ENCODE results near the gene MPRIP. TPM values are rescaled to one million over a fixed set of nuclear protein-coding genes. Genes with fewer than 3 reads are reported as not detected.

The MPRIP gene
- total RNA-seq, 1 experiment from 2014 or later, result 140 TPM

DNA sequence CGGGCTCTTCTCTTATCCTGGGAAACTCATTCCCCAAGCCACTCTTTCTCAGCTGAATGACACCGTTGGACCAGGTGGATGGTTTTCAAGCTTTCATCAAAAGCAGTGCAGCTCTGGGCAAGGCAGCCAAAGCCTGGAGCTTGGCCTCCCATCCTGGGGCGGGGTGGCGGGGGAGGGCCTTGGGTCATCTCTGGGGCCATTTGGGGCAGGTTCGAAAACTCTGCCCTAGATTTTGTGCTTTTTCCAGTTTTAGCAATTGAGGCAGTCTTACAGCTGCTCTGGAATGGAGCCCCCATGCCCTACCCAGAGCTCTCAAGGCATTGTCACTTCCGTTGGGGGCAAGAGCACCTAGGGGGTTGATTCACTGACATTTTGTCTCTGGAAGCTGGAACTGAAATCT, 9.1 kb downstream of the MPRIP start:
- ChIA-PET POLR2A (no interaction called here), CTCF (interaction anchor here (0.6 to 0.7 kb wide), 2 partner anchors 17 to 60 kb away, joined by 3 read pairs; no protein-coding TSS in a partner anchor)
- H3K4me1 Mint-ChIP-seq, result peaks cover 35% of the 10 kb centered on the region

DNA sequence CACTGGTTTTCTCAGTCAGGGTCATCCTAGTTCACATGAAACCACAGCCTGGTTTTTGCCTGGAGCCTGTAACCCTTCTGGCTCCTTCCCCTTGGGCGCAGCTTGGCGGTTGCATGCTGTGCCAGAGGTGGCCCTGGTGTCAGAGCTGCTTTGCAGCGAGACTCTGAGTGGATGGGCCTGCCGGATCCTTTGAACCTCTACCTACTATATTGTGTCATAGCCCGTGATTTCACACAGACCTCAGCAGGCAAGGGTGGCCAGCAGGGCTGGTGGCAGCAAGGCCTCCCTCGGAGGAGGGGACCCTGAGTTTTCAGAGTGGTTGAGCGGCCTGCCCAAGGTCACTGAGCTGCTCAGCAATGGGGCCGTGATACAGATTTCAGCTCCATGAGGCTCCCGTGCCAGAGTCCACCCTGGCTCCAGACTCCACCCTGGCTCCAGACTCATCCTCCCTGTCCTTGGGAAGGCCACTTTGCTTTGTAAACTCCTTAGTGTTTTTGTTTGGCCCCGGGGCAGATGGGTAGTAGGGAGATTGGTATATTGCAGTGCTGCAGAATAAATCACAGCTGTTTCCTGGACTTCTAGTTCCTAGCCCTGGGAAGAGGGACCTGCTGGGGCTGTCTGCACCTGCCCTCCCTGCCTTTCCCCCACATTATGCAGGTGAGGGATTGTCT, 9.7 kb downstream of the MPRIP start:
- Mint-ChIP-seq H3K4me1 (peaks cover 35% of the 10 kb centered on the region), H3K27ac (no peak overlapping the region), H3K27me3 (ENCODE audit: low read depth) (no peaks in the 10 kb centered on the region), H3K36me3 (peaks cover 2% of the 10 kb centered on the region; the same call in 1 of the 2 replicates), H3K9me3 (no peaks in the 10 kb centered on the region), H3K4me3 (no peak overlapping the region)
- TF ChIP-seq TEAD1 (CRISPR knock-in tag; IDR thresholded peaks at IDR 0.05) (no peak), NFE2L1 (CRISPR knock-in tag; IDR thresholded peaks at IDR 0.05) (no peak), JAZF1 (CRISPR knock-in tag; IDR thresholded peaks at IDR 0.05) (no peak)
- TF ChIP-seq, protein P1, sequence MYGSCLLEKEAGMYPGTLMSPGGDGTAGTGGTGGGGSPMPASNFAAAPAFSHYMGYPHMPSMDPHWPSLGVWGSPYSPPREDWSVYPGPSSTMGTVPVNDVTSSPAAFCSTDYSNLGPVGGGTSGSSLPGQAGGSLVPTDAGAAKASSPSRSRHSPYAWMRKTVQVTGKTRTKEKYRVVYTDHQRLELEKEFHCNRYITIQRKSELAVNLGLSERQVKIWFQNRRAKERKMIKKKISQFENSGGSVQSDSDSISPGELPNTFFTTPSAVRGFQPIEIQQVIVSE (CRISPR knock-in tag; IDR thresholded peaks at IDR 0.05; ENCODE audit: borderline replicate concordance), result no peak
- TF ChIP-seq, protein P2, sequence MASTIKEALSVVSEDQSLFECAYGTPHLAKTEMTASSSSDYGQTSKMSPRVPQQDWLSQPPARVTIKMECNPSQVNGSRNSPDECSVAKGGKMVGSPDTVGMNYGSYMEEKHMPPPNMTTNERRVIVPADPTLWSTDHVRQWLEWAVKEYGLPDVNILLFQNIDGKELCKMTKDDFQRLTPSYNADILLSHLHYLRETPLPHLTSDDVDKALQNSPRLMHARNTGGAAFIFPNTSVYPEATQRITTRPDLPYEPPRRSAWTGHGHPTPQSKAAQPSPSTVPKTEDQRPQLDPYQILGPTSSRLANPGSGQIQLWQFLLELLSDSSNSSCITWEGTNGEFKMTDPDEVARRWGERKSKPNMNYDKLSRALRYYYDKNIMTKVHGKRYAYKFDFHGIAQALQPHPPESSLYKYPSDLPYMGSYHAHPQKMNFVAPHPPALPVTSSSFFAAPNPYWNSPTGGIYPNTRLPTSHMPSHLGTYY (CRISPR knock-in tag; IDR thresholded peaks at IDR 0.05), result no peak
- TF ChIP-seq, protein P3, sequence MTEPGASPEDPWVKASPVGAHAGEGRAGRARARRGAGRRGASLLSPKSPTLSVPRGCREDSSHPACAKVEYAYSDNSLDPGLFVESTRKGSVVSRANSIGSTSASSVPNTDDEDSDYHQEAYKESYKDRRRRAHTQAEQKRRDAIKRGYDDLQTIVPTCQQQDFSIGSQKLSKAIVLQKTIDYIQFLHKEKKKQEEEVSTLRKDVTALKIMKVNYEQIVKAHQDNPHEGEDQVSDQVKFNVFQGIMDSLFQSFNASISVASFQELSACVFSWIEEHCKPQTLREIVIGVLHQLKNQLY (CRISPR knock-in tag; IDR thresholded peaks at IDR 0.05), result no peak
- TF ChIP-seq, protein P4, sequence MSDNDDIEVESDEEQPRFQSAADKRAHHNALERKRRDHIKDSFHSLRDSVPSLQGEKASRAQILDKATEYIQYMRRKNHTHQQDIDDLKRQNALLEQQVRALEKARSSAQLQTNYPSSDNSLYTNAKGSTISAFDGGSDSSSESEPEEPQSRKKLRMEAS (CRISPR knock-in tag; IDR thresholded peaks at IDR 0.05), result no peak
- ChIA-PET POLR2A (no interaction called here), CTCF (interaction anchor here (4.2 kb wide), 1 partner anchor 90 kb away, joined by 21 read pairs; no protein-coding TSS in a partner anchor)
- ATAC-seq (no peak), DNase-seq (ENCODE audit: low spot score) (peak; percentile 8)

More for the DNA sequence above, 9.1 kb downstream of the MPRIP start:
- ATAC-seq, result no peak
- DNase-seq (ENCODE audit: low spot score), result peak; percentile 4
- Mint-ChIP-seq H3K4me3 (no peak overlapping the region), H3K27ac (no peak overlapping the region), H3K36me3 (peaks cover 4% of the 10 kb centered on the region; the same call in 1 of the 2 replicates), H3K9me3 (peaks cover 3% of the 10 kb centered on the region; the same call in 1 of the 2 replicates), H3K27me3 (ENCODE audit: low read depth) (no peaks in the 10 kb centered on the region)
- TF ChIP-seq ZNF317 (CRISPR knock-in tag; IDR thresholded peaks at IDR 0.05; ENCODE audit: borderline replicate concordance, low read depth), result no peak
- no peak for TF ChIP-seq EMX1 (CRISPR knock-in tag; IDR thresholded peaks at IDR 0.05)
- TF ChIP-seq FOXK1 (CRISPR knock-in tag; IDR thresholded peaks at IDR 0.05), result no peak
- TF ChIP-seq, protein P5, sequence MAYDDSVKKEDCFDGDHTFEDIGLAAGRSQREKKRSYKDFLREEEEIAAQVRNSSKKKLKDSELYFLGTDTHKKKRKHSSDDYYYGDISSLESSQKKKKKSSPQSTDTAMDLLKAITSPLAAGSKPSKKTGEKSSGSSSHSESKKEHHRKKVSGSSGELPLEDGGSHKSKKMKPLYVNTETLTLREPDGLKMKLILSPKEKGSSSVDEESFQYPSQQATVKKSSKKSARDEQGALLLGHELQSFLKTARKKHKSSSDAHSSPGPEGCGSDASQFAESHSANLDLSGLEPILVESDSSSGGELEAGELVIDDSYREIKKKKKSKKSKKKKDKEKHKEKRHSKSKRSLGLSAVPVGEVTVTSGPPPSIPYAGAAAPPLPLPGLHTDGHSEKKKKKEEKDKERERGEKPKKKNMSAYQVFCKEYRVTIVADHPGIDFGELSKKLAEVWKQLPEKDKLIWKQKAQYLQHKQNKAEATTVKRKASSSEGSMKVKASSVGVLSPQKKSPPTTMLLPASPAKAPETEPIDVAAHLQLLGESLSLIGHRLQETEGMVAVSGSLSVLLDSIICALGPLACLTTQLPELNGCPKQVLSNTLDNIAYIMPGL (CRISPR knock-in tag; IDR thresholded peaks at IDR 0.05), result no peak
- TF ChIP-seq, protein P6, sequence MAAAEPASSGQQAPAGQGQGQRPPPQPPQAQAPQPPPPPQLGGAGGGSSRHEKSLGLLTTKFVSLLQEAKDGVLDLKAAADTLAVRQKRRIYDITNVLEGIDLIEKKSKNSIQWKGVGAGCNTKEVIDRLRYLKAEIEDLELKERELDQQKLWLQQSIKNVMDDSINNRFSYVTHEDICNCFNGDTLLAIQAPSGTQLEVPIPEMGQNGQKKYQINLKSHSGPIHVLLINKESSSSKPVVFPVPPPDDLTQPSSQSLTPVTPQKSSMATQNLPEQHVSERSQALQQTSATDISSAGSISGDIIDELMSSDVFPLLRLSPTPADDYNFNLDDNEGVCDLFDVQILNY (CRISPR knock-in tag; IDR thresholded peaks at IDR 0.05), result no peak
- no peak for TF ChIP-seq JAZF1 (CRISPR knock-in tag; IDR thresholded peaks at IDR 0.05)
- TF ChIP-seq, protein P2 (CRISPR knock-in tag; IDR thresholded peaks at IDR 0.05), result no peak
- TF ChIP-seq, protein P3 (CRISPR knock-in tag; IDR thresholded peaks at IDR 0.05), result no peak
- TF ChIP-seq, protein P7, sequence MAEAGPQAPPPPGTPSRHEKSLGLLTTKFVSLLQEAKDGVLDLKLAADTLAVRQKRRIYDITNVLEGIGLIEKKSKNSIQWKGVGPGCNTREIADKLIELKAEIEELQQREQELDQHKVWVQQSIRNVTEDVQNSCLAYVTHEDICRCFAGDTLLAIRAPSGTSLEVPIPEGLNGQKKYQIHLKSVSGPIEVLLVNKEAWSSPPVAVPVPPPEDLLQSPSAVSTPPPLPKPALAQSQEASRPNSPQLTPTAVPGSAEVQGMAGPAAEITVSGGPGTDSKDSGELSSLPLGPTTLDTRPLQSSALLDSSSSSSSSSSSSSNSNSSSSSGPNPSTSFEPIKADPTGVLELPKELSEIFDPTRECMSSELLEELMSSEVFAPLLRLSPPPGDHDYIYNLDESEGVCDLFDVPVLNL (CRISPR knock-in tag; IDR thresholded peaks at IDR 0.05; ENCODE audit: borderline replicate concordance, low read depth), result no peak
